Upper lobe of left lung (tissue), 6 donors: ENCODE results near the gene KCNJ5. TPM values are rescaled to one million over a fixed set of nuclear protein-coding genes. Genes with fewer than 3 reads are reported as not detected.
A peak's percentile ranks its signal among the peaks of the same experiment; 100 is the strongest.

ENCODE experiments used
- ATAC-seq, 2 donors: fragments of 200-7000 bp; cut with Tn5 transposase; one replicate each; pipeline ENCODE4 v1.9.1; 2022; ENCODE audit warnings: mild to moderate bottlenecking in 2 of 2, moderate library complexity in 2 of 2; ENCODE audit not compliant: low FRiP score in 2 of 2
- DNase-seq, 2 donors: peaks; one replicate each; pipeline ENCODE4 v3.0.0-alpha.2; 2019 to 2020
- H3K27ac ChIP-seq, 4 donors: fragments of 200-600 bp; sonication (generic); one replicate each; pipeline ENCODE4 v1.5.1; 2016 to 2019
- H3K27me3 ChIP-seq, 4 donors: fragments of 200-600 bp; sonication (generic); one replicate each; pipeline ENCODE4 v1.5.1; 2017 to 2019
- H3K36me3 ChIP-seq, 4 donors: fragments of 200-600 bp; sonication (generic); one replicate each; pipeline ENCODE4 v1.5.1; 2016 to 2019
- H3K4me1 ChIP-seq, 4 donors: fragments of 200-600 bp; sonication (generic); one replicate each; pipeline ENCODE4 v1.5.1; 2018 to 2019
- H3K4me3 ChIP-seq, 4 donors: fragments of 200-600 bp; sonication (generic); one replicate each; pipeline ENCODE4 v1.5.1; 2017 to 2019; ENCODE audit warnings: mild to moderate bottlenecking in 2 of 4, moderate library complexity in 1 of 4
- H3K9me3 ChIP-seq, 4 donors: fragments of 200-600 bp; sonication (generic); one replicate each; pipeline ENCODE4 v1.5.1; 2018 to 2019
- CTCF ChIP-seq, 6 experiments: fragments of 450-650 bp in 4 of 6; fragments of 200-600 bp in 2 of 6; sonication (generic) in 2 of 6; IDR thresholded peaks; one replicate each; pipeline ENCODE4 v1.5.1; 2016 to 2019; ENCODE audit warnings: antibody characterized with exemption in 6 of 6
- EP300 ChIP-seq, 4 donors: sonication (generic); formaldehyde crosslinking; IDR thresholded peaks; one replicate each; pipeline ENCODE4 v1.5.1; 2017; ENCODE audit warnings: antibody characterized with exemption in 4 of 4, control low read depth in 2 of 4
- POLR2A ChIP-seq, 4 donors: fragments of 450-650 bp; IDR thresholded peaks; one replicate each; pipeline ENCODE4 v1.5.1; 2016 to 2017; ENCODE audit warnings: antibody characterized with exemption in 4 of 4, mild to moderate bottlenecking in 2 of 4
- POLR2AphosphoS5 ChIP-seq, 2 donors: sonication (generic); formaldehyde crosslinking; IDR thresholded peaks; one replicate each; pipeline ENCODE4 v1.5.1; 2017; ENCODE audit warnings: antibody characterized with exemption in 2 of 2
- WGBS, 2 donors: methylation state at CpG; one replicate each; pipeline ENCODE4 v1.1.5; 2017 to 2018; 5-methylcytosine and 5-hydroxymethylcytosine counted together
- total RNA-seq, 6 donors: library from RNA; depleted of rRNA in 4 of 6; stranded (reverse); fragments of >200 nt in 4 of 6; gene quantifications; one replicate each; pipeline versions ENCODE4 v1.1.0 to v1.2.1, GENCODE V29; 2016 to 2021
- donor health status: DM: no; HTN: no; CAD: no; lungs with moderate emphysema.
- donor health status: DM: no; HTN: yes; CAD: no; lungs with severe emphysema.

The KCNJ5 gene
- 1 to 10 TPM; 1.5 to 7.5 (median 4.9) TPM for total RNA-seq

GRCh38 chr11:128890543-128891368, at the start of gene KCNJ5:
KCNJ5 (plus strand) TSS chr11:128891356; CDS start chr11:128911274, 19,918 bp downstream.
- H3K4me1 ChIP-seq: peaks cover 15 to 52% (median 42%) of the 10 kb centered on the region in 4 donors
- 0 to 9% methylated on average over 22 to 70 of the region's 85 CpGs for WGBS, 2 donors
- DNase-seq (peak in 1 of 2 donors; percentile 90), ATAC-seq (peak in 1 of 2 donors; percentile 72)
- H3K27ac ChIP-seq: peak within 1 kb of the TSS in 3 of 4 donors; percentile 58 to 73 (median 58)
- H3K36me3 ChIP-seq: no peaks in the 10 kb centered on the region
- H3K27me3 ChIP-seq: peaks cover 0 to 11% (median 4%) of the 10 kb centered on the region in 4 donors
- H3K4me3 ChIP-seq: peak within 1 kb of the TSS; percentile 47 to 66 (median 57)
- H3K9me3 ChIP-seq: no peaks in the 10 kb centered on the region
- TF ChIP-seq EP300 (IDR thresholded peaks at IDR 0.05): no peak
- TF ChIP-seq POLR2AphosphoS5 (IDR thresholded peaks at IDR 0.05): no peak
- no peak for TF ChIP-seq POLR2A (IDR thresholded peaks at IDR 0.05)
- peak in 1 of 6 experiments; percentile 10 for TF ChIP-seq CTCF (IDR thresholded peaks at IDR 0.05)

- ATAC-seq (no peak), DNase-seq (no peak)
- Histone ChIP-seq H3K9me3 (no peaks in the 10 kb centered on the region), H3K27me3 (no peaks in the 10 kb centered on the region), H3K27ac (no peak overlapping the region), H3K4me1 (peaks cover 11 to 33% (median 22%) of the 10 kb centered on the region in 4 donors), H3K4me3 (no peak overlapping the region), H3K36me3 (no peaks in the 10 kb centered on the region)
- TF ChIP-seq CTCF (IDR thresholded peaks at IDR 0.05) (no peak), POLR2AphosphoS5 (IDR thresholded peaks at IDR 0.05) (no peak), EP300 (IDR thresholded peaks at IDR 0.05) (no peak), POLR2A (IDR thresholded peaks at IDR 0.05) (no peak)
- WGBS, 2 donors: 88 to 90% methylated on average over 7 of the region's 7 CpGs
These were observed 49.6 kb upstream of the KCNJ5 start for GRCh38 chr11:128841461-128842072.

- ATAC-seq (no peak), DNase-seq (no peak)
- 36 to 47% methylated on average over 2 of the region's 2 CpGs for WGBS, 2 donors
- H3K27ac ChIP-seq: peak overlapping the region in 1 of 4 donors; percentile 23
- H3K27me3 ChIP-seq: no peaks in the 10 kb centered on the region
- no peaks in the 10 kb centered on the region for H3K36me3 ChIP-seq
- no peaks in the 10 kb centered on the region for H3K9me3 ChIP-seq
- no peak for TF ChIP-seq EP300 (IDR thresholded peaks at IDR 0.05)
- no peak for TF ChIP-seq CTCF (IDR thresholded peaks at IDR 0.05)
- no peak for TF ChIP-seq POLR2AphosphoS5 (IDR thresholded peaks at IDR 0.05)
- no peak for TF ChIP-seq POLR2A (IDR thresholded peaks at IDR 0.05)
- peaks cover under 1 to 15% (median 8%) of the 10 kb centered on the region in 4 donors for H3K4me1 ChIP-seq
- no peak overlapping the region for H3K4me3 ChIP-seq
These were observed 47.9 kb upstream of the KCNJ5 start for GRCh38 chr11:128843198-128843785.

- no peaks in the 10 kb centered on the region for H3K27me3 ChIP-seq
- no peaks in the 10 kb centered on the region for H3K9me3 ChIP-seq
- ATAC-seq: no peak
- no peak for TF ChIP-seq EP300 (IDR thresholded peaks at IDR 0.05)
- TF ChIP-seq POLR2A (IDR thresholded peaks at IDR 0.05): no peak
- TF ChIP-seq CTCF (IDR thresholded peaks at IDR 0.05): no peak
- no peak for TF ChIP-seq POLR2AphosphoS5 (IDR thresholded peaks at IDR 0.05)
- no peak overlapping the region for H3K4me3 ChIP-seq
- DNase-seq: no peak
- 48 to 50% methylated on average over 2 of the region's 2 CpGs for WGBS, 2 donors
- peaks cover 0 to 15% (median 7%) of the 10 kb centered on the region in 4 donors for H3K4me1 ChIP-seq
- H3K36me3 ChIP-seq: no peaks in the 10 kb centered on the region
- no peak overlapping the region for H3K27ac ChIP-seq
These were observed 45.8 kb upstream of the KCNJ5 start for GRCh38 chr11:128845334-128845780.
